GM12878 (cell line): ENCODE results near the gene BPIFA3. TPM values are rescaled to one million over a fixed set of nuclear protein-coding genes. Genes with fewer than 3 reads are reported as not detected.

Source experiments
- ATAC-seq: fragments of 200-7000 bp; cut with Tn5 transposase; 3 replicates; pipeline ENCODE4 v1.9.1; 2020; ENCODE audit warnings: mild to moderate bottlenecking, moderate library complexity
- BruUV-seq: library from RNA; stranded (reverse); fragments of 400-500 nt; replicated peaks from 2 replicates; lab custom pipeline; 2021; lab: Mats Ljungman, UMichigan
- CTCF ChIA-PET: fragments of 300-600 bp; sonication (Branson Sonifier 250); formaldehyde crosslinking; extraction: SDS; loops from one replicate; lab custom pipeline; 2021; ENCODE audit warnings: inconsistent platforms; lab: Yijun Ruan, JAX
- POLR2A ChIA-PET: fragments of 350-600 bp; formaldehyde crosslinking; extraction: SDS; loops from one replicate; lab custom pipeline; 2021; ENCODE audit warnings: inconsistent platforms; lab: Charles Lee
- RAD21 ChIA-PET: fragments of 300-600 bp; sonication (Branson Sonifier 250); formaldehyde crosslinking; loops from one replicate; lab custom pipeline; 2023; ENCODE audit warnings: antibody characterized with exemption; ENCODE audit not compliant: unreplicated experiment; lab: Charles Lee
- SMC1A ChIA-PET: fragments of 300-600 bp; sonication (Branson Sonifier 250); formaldehyde crosslinking; loops from one replicate; lab custom pipeline; 2023; ENCODE audit not compliant: unreplicated experiment, uncharacterized antibody; lab: Charles Lee
- DNase-seq: peaks from one replicate; pipeline ENCODE4 v3.0.0-alpha.2; 2011; ENCODE audit warnings: low read depth, low spot score
- FAIRE-seq: peaks from 3 replicates; lab custom pipeline; 2011; peaks lifted over from hg19 to GRCh38; lab: Jason Lieb, UNC
- H2AFZ ChIP-seq: 2 replicates; pipeline ENCODE4 v1.6.0; 2011; ENCODE audit warnings: low read depth, low read length, control low read depth; ENCODE audit not compliant: control insufficient read depth
- H3K27ac ChIP-seq: 2 replicates; pipeline ENCODE4 v1.5.1; 2011; ENCODE audit warnings: control low read depth; ENCODE audit not compliant: control insufficient read depth, insufficient read depth
- H3K27me3 ChIP-seq, 2 experiments: replicated peaks in 1 of 2; 2 replicates each; pipeline versions ENCODE4 v1.6.0 to v1.6.1; 2011; ENCODE audit warnings: low read length in 1 of 2; ENCODE audit not compliant: control insufficient read depth in 2 of 2, insufficient read depth in 2 of 2
- H3K36me3 ChIP-seq, 2 experiments: 2 replicates each; pipeline ENCODE4 v1.5.1; 2011; ENCODE audit warnings: low read length in 1 of 2; ENCODE audit not compliant: control insufficient read depth in 2 of 2, insufficient read depth in 2 of 2
- H3K4me1 ChIP-seq: 2 replicates; pipeline ENCODE4 v1.6.1; 2011; ENCODE audit warnings: mild to moderate bottlenecking, low read length, moderate library complexity, mixed read lengths; ENCODE audit not compliant: control insufficient read depth, insufficient read depth
- H3K4me2 ChIP-seq: 2 replicates; pipeline ENCODE4 v1.6.0; 2011; ENCODE audit warnings: control low read depth; ENCODE audit not compliant: control insufficient read depth, insufficient read depth
- H3K4me3 ChIP-seq: fragments of 200-600 bp; sonication (generic); 2 replicates; pipeline ENCODE4 v1.5.1; 2016
- H3K79me2 ChIP-seq: 2 replicates; pipeline ENCODE4 v1.6.0; 2011; ENCODE audit warnings: low read length; ENCODE audit not compliant: control insufficient read depth, insufficient read depth
- H3K9ac ChIP-seq: 2 replicates; pipeline ENCODE4 v1.8.0; 2011; ENCODE audit warnings: low read length, control low read depth, mixed read lengths; ENCODE audit not compliant: control insufficient read depth, insufficient read depth
- H3K9me3 ChIP-seq: replicated peaks from 3 replicates; pipeline ENCODE4 v1.5.1; 2011; ENCODE audit warnings: mild to moderate bottlenecking, low read length; ENCODE audit not compliant: control insufficient read depth, insufficient read depth
- H4K20me1 ChIP-seq: 2 replicates; pipeline ENCODE4 v1.6.0; 2011; ENCODE audit not compliant: control insufficient read depth, insufficient read depth
- CBX3 ChIP-seq: fragments of 200-600 bp; sonication (generic); IDR thresholded peaks from 2 replicates; pipeline ENCODE4 v1.6.1; 2016; ENCODE audit warnings: low read depth, borderline replicate concordance
- HSF1 ChIP-seq: fragments of 150-350 bp; IDR thresholded peaks from 2 replicates; pipeline ENCODE4 v1.6.1; 2014; ENCODE audit warnings: mild to moderate bottlenecking, low read depth, low read length
- MEF2B ChIP-seq: fragments of 450-650 bp; IDR thresholded peaks from 2 replicates; pipeline ENCODE4 v1.6.1; 2018; ENCODE audit warnings: mild to moderate bottlenecking, moderate library complexity; ENCODE audit not compliant: partially characterized antibody, poor library complexity, severe bottlenecking
- MLLT1 ChIP-seq: fragments of 450-650 bp; IDR thresholded peaks from 2 replicates; pipeline ENCODE4 v1.6.1; 2016; ENCODE audit warnings: mild to moderate bottlenecking
- SREBF2 ChIP-seq: IDR thresholded peaks from 2 replicates; pipeline ENCODE4 v1.6.1; 2012; ENCODE audit warnings: mild to moderate bottlenecking, low read length
- SUZ12 ChIP-seq: fragments of 200-600 bp; sonication (generic); IDR thresholded peaks from one replicate; pipeline ENCODE4 v1.6.1; 2018; ENCODE audit warnings: antibody characterized with exemption, mild to moderate bottlenecking; ENCODE audit not compliant: unreplicated experiment
- ZBTB4 ChIP-seq: fragments of 450-650 bp; formaldehyde crosslinking; IDR thresholded peaks from 2 replicates; pipeline ENCODE4 v1.4.0; 2022; ENCODE audit warnings: mild to moderate bottlenecking, moderate library complexity
- ZSCAN29 ChIP-seq: fragments of 450-650 bp; IDR thresholded peaks from 2 replicates; pipeline ENCODE4 v1.6.1; 2017; ENCODE audit warnings: mild to moderate bottlenecking, moderate library complexity
- WGBS: methylation state at CpG from one replicate; pipeline ENCODE4 v1.1.6; 2016; ENCODE audit warnings: low lambda C conversion rate; ENCODE audit not compliant: insufficient replicate concordance, insufficient coverage; ENCODE audit errors: missing lambda C conversion rate; 5-methylcytosine and 5-hydroxymethylcytosine counted together
- in situ Hi-C: fragments of 300-500 bp; cut with MboI; formaldehyde crosslinking; loops from 9 replicates; pipeline ENCODE4 v1.14.3; 2018; ENCODE audit warnings: mixed read lengths
- intact Hi-C: fragments of 100-400 bp; cut with micrococcal nuclease; formaldehyde crosslinking; loops from one replicate; pipeline ENCODE4 v1.14.2; 2022; ENCODE audit not compliant: unreplicated experiment
- polyA plus RNA-seq, 11 experiments: library from polyadenylated mRNA; depleted of rRNA in 4 of 11; unstranded in 6 of 11; stranded (reverse) in 5 of 11; fragments of >200 nt; fragmentation: Nextera tagmentation in 4 of 11; fragmentation: Illumina TruSeq in 1 of 11; extraction: Ambion mirVana in 4 of 11; extraction: Trizol in 1 of 11; gene quantifications; 1 replicate in 1 of 11; 2 replicates in 10 of 11; pipeline versions ENCODE4 v1.2.1 to v1.2.3, GENCODE V29; 2011 to 2016; ENCODE audit warnings: inconsistent platforms in 2 of 11, missing spikeins in 2 of 11, low read depth in 1 of 11
- total RNA-seq, 4 experiments: library from RNA; depleted of rRNA in 3 of 4; stranded (reverse); fragments of >200 nt in 3 of 4; fragmentation: Illumina TruSeq in 1 of 4; extraction: Trizol in 1 of 4; gene quantifications; 2 replicates each; pipeline versions ENCODE4 v1.2.1 to v1.2.3, GENCODE V29; 2013 to 2021

Gene BPIFA3
- total and polyA plus RNA-seq, 10 of the 15 experiments (the other 5 are each of a cell fraction or from before 2014, with no cell fraction given): not detected

- BruUV-seq: no TSS peak
- no peak for TF ChIP-seq MEF2B
- TF ChIP-seq MLLT1: no peak
- no peak for TF ChIP-seq SUZ12
- no peak for TF ChIP-seq ZBTB4 (CRISPR knock-in tag)
- TF ChIP-seq SREBF2: no peak
- no peak for TF ChIP-seq CBX3
- TF ChIP-seq HSF1: no peak
- no peak for TF ChIP-seq ZSCAN29
- WGBS: 48% methylated on average over 10 of the region's 12 CpGs
- Histone ChIP-seq H3K79me2 (no peaks in the 10 kb centered on the region), H3K4me2 (no peak overlapping the region), H3K9me3 (no peaks in the 10 kb centered on the region), H2AFZ (no peak overlapping the region), H4K20me1 (no peaks in the 10 kb centered on the region), H3K27ac (no peak overlapping the region), H3K9ac (no peak overlapping the region), H3K27me3 (peaks cover 7 to 8% of the 10 kb centered on the region in 2 experiments; a peak in 3 of 4 replicates), H3K4me1 (no peaks in the 10 kb centered on the region), H3K4me3 (no peak overlapping the region), H3K36me3 (no peaks in the 10 kb centered on the region; a peak in 1 of 4 replicates)
- RAD21 ChIA-PET: no interaction called here
- POLR2A ChIA-PET: no interaction called here
- in situ Hi-C loops: no loop called here
- DNase-seq: no peak
- intact Hi-C loops: no loop called here
- SMC1A ChIA-PET: no interaction called here
- no peak for ATAC-seq
- no peak for FAIRE-seq
- CTCF ChIA-PET: no interaction called here
These were observed 59.4 kb downstream of the BPIFA3 start for GRCh38 chr20:33276303-33277113.
